Measurements from ENCODE around the gene AFF3.

AFF3 gene

GRCh38 chr2:99550368-99550767 is 592.0 kb downstream of the AFF3 start:
- DNase-seq (ENCODE audit: low spot score): no peak

- DNase-seq (ENCODE audit: low spot score): no peak
Measured at GRCh38 chr2:99545604-99546003, 596.8 kb downstream of the AFF3 start.

GRCh38 chr2:99545066-99545465 is 597.3 kb downstream of the AFF3 start:
- DNase-seq (ENCODE audit: low spot score): no peak

- DNase-seq (ENCODE audit: low spot score): no peak
Measured at GRCh38 chr2:99544608-99545007, 597.8 kb downstream of the AFF3 start.

GRCh38 chr2:99543247-99543646 is 599.1 kb downstream of the AFF3 start:
- no peak for DNase-seq (ENCODE audit: low spot score)

GRCh38 chr2:99537910-99538485 is 604.4 kb downstream of the AFF3 start:
- no peak for DNase-seq (ENCODE audit: low spot score)

GRCh38 chr2:99524056-99524455 is 618.3 kb downstream of the AFF3 start:
- DNase-seq (ENCODE audit: low spot score): no peak

GRCh38 chr2:99522157-99522556 is 620.2 kb downstream of the AFF3 start:
- DNase-seq (ENCODE audit: low spot score): no peak

- no peak for DNase-seq (ENCODE audit: low spot score)
Measured at GRCh38 chr2:99520813-99521212, 621.6 kb downstream of the AFF3 start.

GRCh38 chr2:99520195-99520594 is 622.2 kb downstream of the AFF3 start:
- DNase-seq (ENCODE audit: low spot score): no peak

- no peak for DNase-seq (ENCODE audit: low spot score)
Measured at GRCh38 chr2:99514357-99514756, 628.0 kb downstream of the AFF3 start.

- no peak for DNase-seq (ENCODE audit: low spot score)
Measured at GRCh38 chr2:99512181-99512591, 630.2 kb downstream of the AFF3 start.

- no peak for DNase-seq (ENCODE audit: low spot score)
Measured at GRCh38 chr2:99509387-99509786, 633.0 kb downstream of the AFF3 start.

GRCh38 chr2:99507937-99508818 is 634.2 kb downstream of the AFF3 start:
- no peak for DNase-seq (ENCODE audit: low spot score)

- no peak for DNase-seq (ENCODE audit: low spot score)
Measured at GRCh38 chr2:99504844-99505584, 637.4 kb downstream of the AFF3 start.

- peak; percentile 58 for DNase-seq (ENCODE audit: low spot score)
Measured at GRCh38 chr2:99503662-99504416, 638.6 kb downstream of the AFF3 start.

- no peak for DNase-seq (ENCODE audit: low spot score)
Measured at GRCh38 chr2:99496021-99496420, 646.4 kb downstream of the AFF3 start.

Measured in SW480 (cell line).